ENCODE results near the gene PRKAR1B. TPM values are rescaled to one million over a fixed set of nuclear protein-coding genes. Genes with fewer than 3 reads are reported as not detected.

The PRKAR1B gene
- total and polyA plus RNA-seq, 8 donors = 2.5 to 8.4 (median 5.3) TPM

GRCh38 chr7:673681-674453 is 53.2 kb downstream of the PRKAR1B start:
- Histone ChIP-seq H3K36me3 (no peaks in the 10 kb centered on the region), H3K27ac (no peak overlapping the region), H3K4me1 (no peaks in the 10 kb centered on the region), H3K4me3 (no peak overlapping the region), H3K9me3 (no peaks in the 10 kb centered on the region), H3K27me3 (no peaks in the 10 kb centered on the region)
- DNase-seq (peak in 1 of 6 donors; percentile 31), ATAC-seq (no peak), FAIRE-seq (no peak)
- 95 to 98% methylated on average over 13 of the region's 13 CpGs for WGBS, 2 donors
- no peak for TF ChIP-seq CTCF (IDR thresholded peaks at IDR 0.05)
- intact Hi-C loops (cut with DNase I) = no loop called here

GRCh38 chr7:672891-673290 is 54.2 kb downstream of the PRKAR1B start:
- ATAC-seq (no peak), FAIRE-seq (no peak), DNase-seq (peak in 1 of 6 donors; percentile 6)
- WGBS, 2 donors = 93 to 94% methylated on average over 8 of the region's 8 CpGs
- Histone ChIP-seq H3K36me3 (no peaks in the 10 kb centered on the region), H3K4me3 (no peak overlapping the region), H3K27ac (no peak overlapping the region), H3K27me3 (no peaks in the 10 kb centered on the region), H3K4me1 (no peaks in the 10 kb centered on the region), H3K9me3 (no peaks in the 10 kb centered on the region)
- TF ChIP-seq CTCF (IDR thresholded peaks at IDR 0.05) = no peak
- intact Hi-C loops (cut with DNase I) = no loop called here

- H3K4me3 ChIP-seq = no peak overlapping the region
- no peak for ATAC-seq
- no peak for TF ChIP-seq CTCF (IDR thresholded peaks at IDR 0.05)
- H3K27me3 ChIP-seq = no peaks in the 10 kb centered on the region
- peak in 2 of 6 donors; percentile 32 to 35 for DNase-seq
- no peak overlapping the region for H3K27ac ChIP-seq
- intact Hi-C loops (cut with DNase I) = no loop called here
- H3K36me3 ChIP-seq = no peaks in the 10 kb centered on the region
- H3K4me1 ChIP-seq = no peaks in the 10 kb centered on the region
- no peaks in the 10 kb centered on the region for H3K9me3 ChIP-seq
- WGBS, 2 donors = 90 to 91% methylated on average over 10 of the region's 10 CpGs
- no peak for FAIRE-seq
Observed at GRCh38 chr7:671415-672042, 55.6 kb downstream of the PRKAR1B start.

- Histone ChIP-seq H3K27ac (no peak overlapping the region), H3K9me3 (no peaks in the 10 kb centered on the region), H3K4me3 (no peak overlapping the region), H3K27me3 (no peaks in the 10 kb centered on the region), H3K36me3 (no peaks in the 10 kb centered on the region), H3K4me1 (no peaks in the 10 kb centered on the region)
- DNase-seq = peak in 2 of 6 donors; percentile 30 to 41
- no peak for FAIRE-seq
- ATAC-seq = no peak
- TF ChIP-seq CTCF (IDR thresholded peaks at IDR 0.05) = no peak
- intact Hi-C loops (cut with DNase I) = no loop called here
- 95 to 96% methylated on average over 52 to 54 of the region's 54 CpGs for WGBS, 2 donors
Observed at GRCh38 chr7:670501-671390, 56.3 kb downstream of the PRKAR1B start.
